Right cardiac atrium (tissue), 5 donors: ENCODE measurements around the gene ZFYVE9. TPM values are rescaled to one million over a fixed set of nuclear protein-coding genes. Genes with fewer than 3 reads are reported as not detected.
"Not testable (repeated sequence)": the region's sequence is repeated elsewhere in the genome, so short reads cannot be mapped to it uniquely, and the experiment has no call there.

Source experiments
- ATAC-seq, 2 donors: fragments of 200-7000 bp; cut with Tn5 transposase; one replicate each; pipeline versions ENCODE4 v1.8.0 to v1.9.1; 2020; ENCODE audit warnings: moderate library complexity in 2 of 2, mild to moderate bottlenecking in 1 of 2
- DNase-seq, 3 donors: peaks; one replicate each; pipeline ENCODE4 v3.0.0-alpha.2; 2020
- H3K27ac ChIP-seq: one replicate; pipeline ENCODE4 v1.5.1; 2013; ENCODE audit warnings: mild to moderate bottlenecking, low read length, control low read depth, moderate library complexity
- H3K27me3 ChIP-seq: one replicate; pipeline ENCODE4 v1.6.1; 2013; ENCODE audit not compliant: control insufficient read depth, insufficient read depth
- H3K4me1 ChIP-seq: one replicate; pipeline ENCODE4 v1.6.1; 2013; ENCODE audit warnings: low read length; ENCODE audit not compliant: control insufficient read depth, insufficient read depth
- H3K4me3 ChIP-seq: one replicate; pipeline ENCODE4 v1.5.1; 2013; ENCODE audit warnings: low read length, control low read depth
- H3K9me3 ChIP-seq: one replicate; pipeline ENCODE4 v1.6.1; 2013; ENCODE audit warnings: low read length; ENCODE audit not compliant: control insufficient read depth
- WGBS: extraction: QIAGEN DNeasy Blood & Tissue Kit; methylation state at CpG from one replicate; pipeline ENCODE4 v1.1.7; 2013; 5-methylcytosine and 5-hydroxymethylcytosine counted together
- intact Hi-C, 4 donors: fragments of 100-400 bp; cut with DNase I; formaldehyde crosslinking; loops; one replicate each; pipeline versions ENCODE4 v1.11.0 to v1.14.0; 2022 to 2023
- long read RNA-seq, 4 donors: library from polyadenylated mRNA; unstranded; transcript quantifications; one replicate each; pipeline ENCODE4 v2.0.0, GENCODE V29; 2020 to 2021
- polyA plus RNA-seq: library from polyadenylated mRNA; stranded (reverse); fragments of 200-250 nt; gene quantifications from one replicate; pipeline ENCODE4 v1.2.3, GENCODE V29; 2013
- total RNA-seq, 4 donors: library from RNA; stranded (reverse); fragmentation: NEBNext Ultra II Directional; extraction: Animal tissue kit (Norgen Biotek cat#: 25700); gene quantifications; one replicate each; pipeline ENCODE4 v1.2.1, GENCODE V29; 2021
- donor health status: healthy with polysubstance abuse.
- donor health status: DM: no; HTN: yes; CAD: no.
- donor health status: DM: no; HTN: no; CAD: no.
- donor health status: DM: no; HTN: yes; CAD: no; lungs with severe emphysema.
- donor health status: DM: yes; HTN: yes; CAD: no.

Gene ZFYVE9, protein sequence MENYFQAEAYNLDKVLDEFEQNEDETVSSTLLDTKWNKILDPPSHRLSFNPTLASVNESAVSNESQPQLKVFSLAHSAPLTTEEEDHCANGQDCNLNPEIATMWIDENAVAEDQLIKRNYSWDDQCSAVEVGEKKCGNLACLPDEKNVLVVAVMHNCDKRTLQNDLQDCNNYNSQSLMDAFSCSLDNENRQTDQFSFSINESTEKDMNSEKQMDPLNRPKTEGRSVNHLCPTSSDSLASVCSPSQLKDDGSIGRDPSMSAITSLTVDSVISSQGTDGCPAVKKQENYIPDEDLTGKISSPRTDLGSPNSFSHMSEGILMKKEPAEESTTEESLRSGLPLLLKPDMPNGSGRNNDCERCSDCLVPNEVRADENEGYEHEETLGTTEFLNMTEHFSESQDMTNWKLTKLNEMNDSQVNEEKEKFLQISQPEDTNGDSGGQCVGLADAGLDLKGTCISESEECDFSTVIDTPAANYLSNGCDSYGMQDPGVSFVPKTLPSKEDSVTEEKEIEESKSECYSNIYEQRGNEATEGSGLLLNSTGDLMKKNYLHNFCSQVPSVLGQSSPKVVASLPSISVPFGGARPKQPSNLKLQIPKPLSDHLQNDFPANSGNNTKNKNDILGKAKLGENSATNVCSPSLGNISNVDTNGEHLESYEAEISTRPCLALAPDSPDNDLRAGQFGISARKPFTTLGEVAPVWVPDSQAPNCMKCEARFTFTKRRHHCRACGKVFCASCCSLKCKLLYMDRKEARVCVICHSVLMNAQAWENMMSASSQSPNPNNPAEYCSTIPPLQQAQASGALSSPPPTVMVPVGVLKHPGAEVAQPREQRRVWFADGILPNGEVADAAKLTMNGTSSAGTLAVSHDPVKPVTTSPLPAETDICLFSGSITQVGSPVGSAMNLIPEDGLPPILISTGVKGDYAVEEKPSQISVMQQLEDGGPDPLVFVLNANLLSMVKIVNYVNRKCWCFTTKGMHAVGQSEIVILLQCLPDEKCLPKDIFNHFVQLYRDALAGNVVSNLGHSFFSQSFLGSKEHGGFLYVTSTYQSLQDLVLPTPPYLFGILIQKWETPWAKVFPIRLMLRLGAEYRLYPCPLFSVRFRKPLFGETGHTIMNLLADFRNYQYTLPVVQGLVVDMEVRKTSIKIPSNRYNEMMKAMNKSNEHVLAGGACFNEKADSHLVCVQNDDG (N-terminal part only)
- total RNA-seq = 10 to 100 TPM; 18.8 to 21.3 (median 20.1) TPM
- polyA plus RNA-seq = 6.2 TPM
- long read RNA-seq, donor 1, partial matches to known transcripts = 11 of 14 reads
- long read RNA-seq, donor 1, other reads (novel, unspliced or antisense) = 3 of 14 reads
- long read RNA-seq, donor 2, partial matches to known transcripts = 2 of 2 reads
- long read RNA-seq, donor 2, other reads (novel, unspliced or antisense) = 0 of 2 reads
- long read RNA-seq, donor 3, full-length matches to known transcripts = 2 of 25 reads
- long read RNA-seq, donor 3, partial matches to known transcripts = 23 of 25 reads
- long read RNA-seq, donor 3, other reads (novel, unspliced or antisense) = 0 of 25 reads
- long read RNA-seq, donor 4, full-length matches to known transcripts = 1 of 2 reads
- long read RNA-seq, donor 4, partial matches to known transcripts = 0 of 2 reads
- long read RNA-seq, donor 4, other reads (novel, unspliced or antisense) = 1 of 2 reads

- no peaks in the 10 kb centered on the region for H3K9me3 ChIP-seq
- no peaks in the 10 kb centered on the region for H3K27me3 ChIP-seq
- peaks cover 2% of the 10 kb centered on the region for H3K4me1 ChIP-seq
- WGBS = under 1% methylated on average over 72 of the region's 72 CpGs
- intact Hi-C loops = loop anchor here in 1 of 4 donors (5.0 kb wide), 1 partner anchor 156 kb away; no protein-coding TSS in a partner anchor
- peak within 1 kb of the TSS; percentile 78 for H3K4me3 ChIP-seq
- peak; percentile 97 for ATAC-seq
- peak; percentile 82 to 92 (median 91) for DNase-seq
- H3K27ac ChIP-seq = peak within 1 kb of the TSS; percentile 92
Observed at GRCh38 chr1:52141513-52142219, at the start of gene ZFYVE9. TSS of gene ZFYVE9 (plus strand) at chr1:52142089. CDS start at chr1:52233207, 91,118 bp downstream.

GRCh38 chr1:52094300-52094699 lies 47.6 kb upstream of the ZFYVE9 start:
- 91% methylated on average over 7 of the region's 7 CpGs for WGBS
- H3K9me3 ChIP-seq, H3K4me1 ChIP-seq, H3K27ac ChIP-seq, H3K4me3 ChIP-seq, intact Hi-C loops, ATAC-seq, DNase-seq, H3K27me3 ChIP-seq: not testable (repeated sequence)

DNA sequence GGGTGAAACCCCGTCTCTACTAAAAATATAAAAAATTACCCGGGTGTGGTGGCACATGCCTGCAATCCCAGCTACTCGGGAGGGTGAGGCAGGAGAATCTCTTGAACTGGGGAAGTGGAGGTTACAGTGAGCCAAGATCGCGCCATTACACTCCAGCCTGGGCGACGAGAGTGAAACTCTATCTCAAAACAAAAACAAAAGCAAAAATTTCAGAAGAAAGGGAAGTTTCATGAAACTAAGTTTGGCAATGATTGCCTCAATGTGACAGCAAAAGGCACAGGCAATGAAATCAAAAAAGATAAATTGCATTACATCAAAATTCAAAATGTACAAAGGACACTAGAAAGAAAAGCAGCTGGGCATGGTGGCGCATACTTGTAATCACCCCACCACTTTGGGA lies 45.7 kb upstream of the ZFYVE9 start:
- H3K27me3 ChIP-seq = no peaks in the 10 kb centered on the region
- H3K4me1 ChIP-seq = no peaks in the 10 kb centered on the region
- H3K4me3 ChIP-seq = no peak overlapping the region
- no peak for ATAC-seq
- H3K27ac ChIP-seq = no peak overlapping the region
- DNase-seq = no peak
- no peaks in the 10 kb centered on the region for H3K9me3 ChIP-seq
- intact Hi-C loops = no loop called here
- WGBS = 69% methylated on average over 8 of the region's 8 CpGs

DNA sequence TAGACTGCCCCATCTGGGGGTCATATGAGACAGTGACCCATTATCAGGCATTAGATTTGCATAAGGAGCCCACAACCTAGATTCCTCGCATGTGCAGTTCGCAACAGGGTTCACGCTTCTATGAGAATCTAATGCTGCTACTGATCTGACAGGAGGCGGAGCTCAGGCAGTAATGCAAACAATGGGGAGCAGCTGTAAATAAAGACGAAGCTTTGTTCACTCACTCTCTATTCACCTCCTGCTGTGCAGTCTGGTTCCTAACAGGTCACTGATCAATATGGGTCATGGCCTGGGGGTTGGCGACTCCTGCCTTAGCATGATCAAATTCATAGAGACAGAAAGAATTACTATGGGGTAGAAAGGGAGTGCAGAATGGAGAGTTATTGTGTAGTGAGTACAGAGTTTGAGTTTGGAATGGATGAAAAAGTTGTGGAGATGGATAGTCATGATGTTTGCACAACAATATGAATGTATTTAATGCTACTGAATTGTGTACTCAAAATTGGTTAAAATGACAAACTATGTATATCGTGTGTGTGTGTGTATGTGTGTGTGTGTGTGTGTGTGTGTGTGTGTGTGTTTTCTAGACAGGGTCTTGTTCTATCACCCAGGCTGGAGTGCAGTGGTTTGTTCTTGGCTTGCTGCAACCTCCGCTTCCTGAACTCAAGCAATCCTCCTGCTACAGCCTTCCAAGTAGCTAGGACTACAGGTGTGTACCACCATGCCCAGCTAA lies 43.6 kb upstream of the ZFYVE9 start:
- intact Hi-C loops = no loop called here
- Histone ChIP-seq H3K4me3 (no peak overlapping the region), H3K27ac (no peak overlapping the region), H3K4me1 (no peaks in the 10 kb centered on the region), H3K9me3 (no peaks in the 10 kb centered on the region), H3K27me3 (no peaks in the 10 kb centered on the region)
- DNase-seq = no peak
- ATAC-seq = no peak
- WGBS = 63% methylated on average over 8 of the region's 8 CpGs

GRCh38 chr1:52102336-52103013 lies 39.4 kb upstream of the ZFYVE9 start:
- Histone ChIP-seq H3K27ac (no peak overlapping the region), H3K4me3 (no peak overlapping the region), H3K9me3 (no peaks in the 10 kb centered on the region), H3K4me1 (no peaks in the 10 kb centered on the region), H3K27me3 (no peaks in the 10 kb centered on the region)
- intact Hi-C loops = no loop called here
- WGBS = 85% methylated on average over 1 of the region's 1 CpG
- DNase-seq = no peak
- no peak for ATAC-seq

- DNase-seq (no peak), ATAC-seq (no peak)
- intact Hi-C loops = no loop called here
- H3K27ac ChIP-seq = no peak overlapping the region
- no peaks in the 10 kb centered on the region for H3K27me3 ChIP-seq
- H3K9me3 ChIP-seq = no peaks in the 10 kb centered on the region
- H3K4me1 ChIP-seq = no peaks in the 10 kb centered on the region
- no peak overlapping the region for H3K4me3 ChIP-seq
Observed at GRCh38 chr1:52111492-52111891, 30.4 kb upstream of the ZFYVE9 start.

DNA sequence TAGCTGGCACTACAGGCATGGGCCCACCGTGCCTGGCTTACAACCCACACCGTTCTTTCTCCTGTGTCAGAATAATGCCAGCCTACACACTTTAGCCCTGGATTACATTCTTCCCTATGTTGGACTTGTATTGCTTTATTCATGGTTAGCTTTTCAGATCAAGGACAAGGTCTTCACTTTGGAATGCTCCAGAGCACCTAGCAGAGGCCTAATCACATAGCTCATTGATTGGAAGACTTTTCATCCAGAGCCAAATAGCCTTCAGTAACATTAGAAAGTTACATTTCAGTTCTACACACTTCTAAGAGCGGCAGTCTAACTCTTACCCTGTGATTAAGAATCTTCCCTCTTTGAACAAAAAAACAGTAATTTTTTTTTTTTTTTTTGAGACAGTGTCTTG lies 29.4 kb upstream of the ZFYVE9 start:
- WGBS = 95% methylated on average over 3 of the region's 3 CpGs
- Histone ChIP-seq H3K27me3 (no peaks in the 10 kb centered on the region), H3K4me3 (no peak overlapping the region), H3K27ac (no peak overlapping the region), H3K4me1 (no peaks in the 10 kb centered on the region), H3K9me3 (no peaks in the 10 kb centered on the region)
- no peak for DNase-seq
- intact Hi-C loops = no loop called here
- ATAC-seq = no peak

- ATAC-seq (no peak), DNase-seq (no peak)
- WGBS = 45% methylated on average over 12 of the region's 12 CpGs
- intact Hi-C loops = loop anchor here in 1 of 4 donors (10.0 kb wide), 1 partner anchor 175 kb away; no protein-coding TSS in a partner anchor
- H3K27ac ChIP-seq = no peak overlapping the region
- no peaks in the 10 kb centered on the region for H3K27me3 ChIP-seq
- no peaks in the 10 kb centered on the region for H3K4me1 ChIP-seq
- H3K4me3 ChIP-seq = no peak overlapping the region
- H3K9me3 ChIP-seq = no peaks in the 10 kb centered on the region
Observed at GRCh38 chr1:52119301-52120079, 22.4 kb upstream of the ZFYVE9 start.
